ENCODE results near the gene MUC6. TPM values are rescaled to one million over a fixed set of nuclear protein-coding genes. Genes with fewer than 3 reads are reported as not detected.

MUC6 gene
- total and polyA plus RNA-seq, 10 of the 15 experiments (the other 5 are each of a cell fraction or from before 2014, with no cell fraction given), result 0.03 TPM; not detected in 8

DNA sequence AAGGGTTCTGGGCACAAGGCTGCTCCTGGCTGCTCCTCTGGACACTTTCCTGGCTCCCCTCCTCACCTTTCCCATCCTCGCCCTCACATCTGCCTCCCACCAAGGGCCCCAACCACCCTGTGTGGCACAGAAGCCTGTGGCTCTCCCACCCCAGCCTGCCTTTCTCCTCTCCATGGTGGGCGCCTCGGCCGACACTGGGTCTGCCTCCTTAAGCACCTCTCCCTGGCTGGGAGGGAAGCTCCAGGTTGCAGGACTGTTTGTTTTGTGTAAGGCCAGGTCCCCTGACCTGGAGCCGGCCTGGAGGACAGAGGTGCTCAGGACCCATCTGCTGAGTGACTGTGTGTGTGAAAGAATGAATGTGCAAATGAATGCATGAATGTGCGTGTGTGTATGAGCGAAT lies 14.1 kb downstream of the MUC6 start:
- DNase-seq (ENCODE audit: low read depth, low spot score) (no peak), ATAC-seq (no peak), FAIRE-seq (no peak)
- ChIA-PET RAD21 (ENCODE audit: unreplicated experiment) (no interaction called here), SMC1A (ENCODE audit: uncharacterized antibody, unreplicated experiment) (no interaction called here), POLR2A (no interaction called here), CTCF (no interaction called here)
- no peak overlapping the region for H3K4me3 ChIP-seq
- WGBS (ENCODE audit: insufficient coverage, insufficient replicate concordance, low lambda C conversion rate, missing lambda C conversion rate), result 66% methylated on average over 7 of the region's 7 CpGs
- H3K36me3 ChIP-seq (ENCODE audit: control insufficient read depth in 2 of 2, insufficient read depth in 2 of 2, low read length in 1 of 2), result no peaks in the 10 kb centered on the region
- no TSS peak for BruUV-seq (replicated peaks)
- no peaks in the 10 kb centered on the region for H3K9me3 ChIP-seq (replicated peaks; ENCODE audit: control insufficient read depth, insufficient read depth, low read length)
- no peaks in the 10 kb centered on the region for H3K27me3 ChIP-seq (replicated peaks in 1 of 2; ENCODE audit: control insufficient read depth in 2 of 2, insufficient read depth in 2 of 2, low read length in 1 of 2)
- H3K4me2 ChIP-seq (ENCODE audit: control insufficient read depth, insufficient read depth), result no peak overlapping the region
- H2AFZ ChIP-seq (ENCODE audit: control insufficient read depth, low read depth, low read length), result no peak overlapping the region
- no peaks in the 10 kb centered on the region for H3K4me1 ChIP-seq (ENCODE audit: control insufficient read depth, insufficient read depth, low read length)
- H3K79me2 ChIP-seq (ENCODE audit: control insufficient read depth, insufficient read depth, low read length), result no peaks in the 10 kb centered on the region
- H3K27ac ChIP-seq (ENCODE audit: control insufficient read depth, insufficient read depth), result no peak overlapping the region
- intact Hi-C loops (cut with micrococcal nuclease; ENCODE audit: unreplicated experiment) (no loop called here), in situ Hi-C loops (cut with MboI) (no loop called here)
- no peak overlapping the region for H3K9ac ChIP-seq (ENCODE audit: control insufficient read depth, insufficient read depth, low read length)
- TF ChIP-seq SPI1 (IDR thresholded peaks at IDR 0.05; ENCODE audit: borderline replicate concordance, insufficient read depth, low read depth, low read length) (no peak), SP1 (IDR thresholded peaks at IDR 0.05; ENCODE audit: low read depth, low read length) (no peak), ZNF384 (IDR thresholded peaks at IDR 0.05; ENCODE audit: borderline replicate concordance, low read depth, low read length) (no peak), MEF2B (IDR thresholded peaks at IDR 0.05; ENCODE audit: partially characterized antibody, poor library complexity, severe bottlenecking) (no peak)
- H4K20me1 ChIP-seq (ENCODE audit: control insufficient read depth, insufficient read depth), result no peaks in the 10 kb centered on the region

DNA sequence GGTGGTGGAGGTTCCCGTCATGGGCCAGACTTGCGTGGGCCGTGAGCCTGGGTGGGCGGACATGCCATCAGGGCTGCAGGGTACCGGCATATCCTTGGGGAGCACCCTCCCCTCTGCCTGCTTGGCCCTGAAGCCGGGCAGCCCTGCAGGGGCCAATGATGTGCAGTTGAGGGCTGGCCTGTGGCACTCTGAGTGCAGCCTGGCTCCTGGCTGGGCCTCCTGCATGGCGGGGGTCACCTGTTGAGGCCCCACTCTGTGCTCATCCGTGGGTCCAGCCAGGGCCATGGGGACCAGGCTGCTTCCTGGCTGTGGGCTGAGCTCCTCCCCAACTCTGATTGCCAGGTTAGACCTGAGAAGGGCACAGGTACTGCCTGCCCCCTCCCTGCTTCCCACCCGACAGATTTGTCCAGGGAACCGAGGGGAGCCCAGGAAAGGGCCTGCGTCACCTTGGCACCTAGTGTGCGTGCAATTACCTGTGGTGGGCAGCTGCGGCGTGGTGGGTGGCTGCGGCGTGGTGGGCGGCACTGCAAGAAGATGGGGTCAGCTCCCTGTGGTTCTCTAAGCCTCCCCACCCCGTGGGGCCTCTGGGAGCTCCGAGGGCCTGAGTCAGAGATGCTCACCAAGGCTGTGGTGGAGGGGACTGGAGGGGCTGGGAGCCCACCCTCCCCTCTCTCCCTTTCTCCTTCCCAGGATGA lies 16.2 kb downstream of the MUC6 start:
- SMC1A ChIA-PET (ENCODE audit: uncharacterized antibody, unreplicated experiment), result no interaction called here
- no TSS peak for BruUV-seq (replicated peaks)
- Histone ChIP-seq H3K27ac (ENCODE audit: control insufficient read depth, insufficient read depth) (no peak overlapping the region), H3K9me3 (replicated peaks; ENCODE audit: control insufficient read depth, insufficient read depth, low read length) (no peaks in the 10 kb centered on the region), H3K9ac (ENCODE audit: control insufficient read depth, insufficient read depth, low read length) (no peak overlapping the region), H4K20me1 (ENCODE audit: control insufficient read depth, insufficient read depth) (no peaks in the 10 kb centered on the region), H3K4me1 (ENCODE audit: control insufficient read depth, insufficient read depth, low read length) (no peaks in the 10 kb centered on the region), H3K4me3 (no peak overlapping the region), H2AFZ (ENCODE audit: control insufficient read depth, low read depth, low read length) (no peak overlapping the region), H3K4me2 (ENCODE audit: control insufficient read depth, insufficient read depth) (no peak overlapping the region), H3K27me3 (replicated peaks in 1 of 2; ENCODE audit: control insufficient read depth in 2 of 2, insufficient read depth in 2 of 2, low read length in 1 of 2) (no peaks in the 10 kb centered on the region), H3K79me2 (ENCODE audit: control insufficient read depth, insufficient read depth, low read length) (no peaks in the 10 kb centered on the region), H3K36me3 (ENCODE audit: control insufficient read depth in 2 of 2, insufficient read depth in 2 of 2, low read length in 1 of 2) (no peaks in the 10 kb centered on the region)
- no peak for DNase-seq (ENCODE audit: low read depth, low spot score)
- no peak for FAIRE-seq
- intact Hi-C loops (cut with micrococcal nuclease; ENCODE audit: unreplicated experiment), result no loop called here
- CTCF ChIA-PET, result no interaction called here
- in situ Hi-C loops (cut with MboI), result no loop called here
- WGBS (ENCODE audit: insufficient coverage, insufficient replicate concordance, low lambda C conversion rate, missing lambda C conversion rate), result 58% methylated on average over 19 of the region's 19 CpGs
- RAD21 ChIA-PET (ENCODE audit: unreplicated experiment), result no interaction called here
- POLR2A ChIA-PET, result no interaction called here
- ATAC-seq, result no peak
- TF ChIP-seq, protein P1, sequence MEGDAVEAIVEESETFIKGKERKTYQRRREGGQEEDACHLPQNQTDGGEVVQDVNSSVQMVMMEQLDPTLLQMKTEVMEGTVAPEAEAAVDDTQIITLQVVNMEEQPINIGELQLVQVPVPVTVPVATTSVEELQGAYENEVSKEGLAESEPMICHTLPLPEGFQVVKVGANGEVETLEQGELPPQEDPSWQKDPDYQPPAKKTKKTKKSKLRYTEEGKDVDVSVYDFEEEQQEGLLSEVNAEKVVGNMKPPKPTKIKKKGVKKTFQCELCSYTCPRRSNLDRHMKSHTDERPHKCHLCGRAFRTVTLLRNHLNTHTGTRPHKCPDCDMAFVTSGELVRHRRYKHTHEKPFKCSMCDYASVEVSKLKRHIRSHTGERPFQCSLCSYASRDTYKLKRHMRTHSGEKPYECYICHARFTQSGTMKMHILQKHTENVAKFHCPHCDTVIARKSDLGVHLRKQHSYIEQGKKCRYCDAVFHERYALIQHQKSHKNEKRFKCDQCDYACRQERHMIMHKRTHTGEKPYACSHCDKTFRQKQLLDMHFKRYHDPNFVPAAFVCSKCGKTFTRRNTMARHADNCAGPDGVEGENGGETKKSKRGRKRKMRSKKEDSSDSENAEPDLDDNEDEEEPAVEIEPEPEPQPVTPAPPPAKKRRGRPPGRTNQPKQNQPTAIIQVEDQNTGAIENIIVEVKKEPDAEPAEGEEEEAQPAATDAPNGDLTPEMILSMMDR (IDR thresholded peaks at IDR 0.05 in 2 of 3, conservative IDR thresholded peaks at IDR 0.05 in 1 of 3; ENCODE audit: control insufficient read depth in 2 of 3, extremely low read depth in 1 of 3, insufficient read depth in 1 of 3, low read depth in 3 of 3, low read length in 3 of 3), result no peak
- TF ChIP-seq POLR2AphosphoS5 (IDR thresholded peaks at IDR 0.05; ENCODE audit: low read length), result no peak
- TF ChIP-seq, protein P2, sequence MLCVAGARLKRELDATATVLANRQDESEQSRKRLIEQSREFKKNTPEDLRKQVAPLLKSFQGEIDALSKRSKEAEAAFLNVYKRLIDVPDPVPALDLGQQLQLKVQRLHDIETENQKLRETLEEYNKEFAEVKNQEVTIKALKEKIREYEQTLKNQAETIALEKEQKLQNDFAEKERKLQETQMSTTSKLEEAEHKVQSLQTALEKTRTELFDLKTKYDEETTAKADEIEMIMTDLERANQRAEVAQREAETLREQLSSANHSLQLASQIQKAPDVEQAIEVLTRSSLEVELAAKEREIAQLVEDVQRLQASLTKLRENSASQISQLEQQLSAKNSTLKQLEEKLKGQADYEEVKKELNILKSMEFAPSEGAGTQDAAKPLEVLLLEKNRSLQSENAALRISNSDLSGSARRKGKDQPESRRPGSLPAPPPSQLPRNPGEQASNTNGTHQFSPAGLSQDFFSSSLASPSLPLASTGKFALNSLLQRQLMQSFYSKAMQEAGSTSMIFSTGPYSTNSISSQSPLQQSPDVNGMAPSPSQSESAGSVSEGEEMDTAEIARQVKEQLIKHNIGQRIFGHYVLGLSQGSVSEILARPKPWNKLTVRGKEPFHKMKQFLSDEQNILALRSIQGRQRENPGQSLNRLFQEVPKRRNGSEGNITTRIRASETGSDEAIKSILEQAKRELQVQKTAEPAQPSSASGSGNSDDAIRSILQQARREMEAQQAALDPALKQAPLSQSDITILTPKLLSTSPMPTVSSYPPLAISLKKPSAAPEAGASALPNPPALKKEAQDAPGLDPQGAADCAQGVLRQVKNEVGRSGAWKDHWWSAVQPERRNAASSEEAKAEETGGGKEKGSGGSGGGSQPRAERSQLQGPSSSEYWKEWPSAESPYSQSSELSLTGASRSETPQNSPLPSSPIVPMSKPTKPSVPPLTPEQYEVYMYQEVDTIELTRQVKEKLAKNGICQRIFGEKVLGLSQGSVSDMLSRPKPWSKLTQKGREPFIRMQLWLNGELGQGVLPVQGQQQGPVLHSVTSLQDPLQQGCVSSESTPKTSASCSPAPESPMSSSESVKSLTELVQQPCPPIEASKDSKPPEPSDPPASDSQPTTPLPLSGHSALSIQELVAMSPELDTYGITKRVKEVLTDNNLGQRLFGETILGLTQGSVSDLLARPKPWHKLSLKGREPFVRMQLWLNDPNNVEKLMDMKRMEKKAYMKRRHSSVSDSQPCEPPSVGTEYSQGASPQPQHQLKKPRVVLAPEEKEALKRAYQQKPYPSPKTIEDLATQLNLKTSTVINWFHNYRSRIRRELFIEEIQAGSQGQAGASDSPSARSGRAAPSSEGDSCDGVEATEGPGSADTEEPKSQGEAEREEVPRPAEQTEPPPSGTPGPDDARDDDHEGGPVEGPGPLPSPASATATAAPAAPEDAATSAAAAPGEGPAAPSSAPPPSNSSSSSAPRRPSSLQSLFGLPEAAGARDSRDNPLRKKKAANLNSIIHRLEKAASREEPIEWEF (IDR thresholded peaks at IDR 0.05; ENCODE audit: insufficient replicate concordance, low read depth, low read length), result no peak
- no peak for TF ChIP-seq ZSCAN29 (IDR thresholded peaks at IDR 0.05)
